Ovary (tissue), 3 donors: ENCODE data around the gene TBX19.

Source experiments
- EP300 ChIP-seq: sonication (generic); formaldehyde crosslinking; IDR thresholded peaks from one replicate; pipeline ENCODE4 v1.6.1; 2017; ENCODE audit warnings: antibody characterized with exemption
- POLR2A ChIP-seq: fragments of 450-650 bp; IDR thresholded peaks from one replicate; pipeline ENCODE4 v1.6.1; 2017; ENCODE audit warnings: antibody characterized with exemption, mild to moderate bottlenecking, moderate library complexity
- TF ChIP-seq, protein P1 (sequence below), 3 donors: fragments of 450-650 bp in 2 of 3; fragments of 200-600 bp in 1 of 3; IDR thresholded peaks; one replicate each; pipeline versions ENCODE4 v1.5.1 to v1.8.0; 2016 to 2022; ENCODE audit warnings: antibody characterized with exemption in 3 of 3, mild to moderate bottlenecking in 1 of 3
- donor health status: DM: no; HTN: no; CAD: no.

GRCh38 chr1:168348146-168348709, 67.6 kb downstream of the TBX19 start:
- TF ChIP-seq, protein P1, sequence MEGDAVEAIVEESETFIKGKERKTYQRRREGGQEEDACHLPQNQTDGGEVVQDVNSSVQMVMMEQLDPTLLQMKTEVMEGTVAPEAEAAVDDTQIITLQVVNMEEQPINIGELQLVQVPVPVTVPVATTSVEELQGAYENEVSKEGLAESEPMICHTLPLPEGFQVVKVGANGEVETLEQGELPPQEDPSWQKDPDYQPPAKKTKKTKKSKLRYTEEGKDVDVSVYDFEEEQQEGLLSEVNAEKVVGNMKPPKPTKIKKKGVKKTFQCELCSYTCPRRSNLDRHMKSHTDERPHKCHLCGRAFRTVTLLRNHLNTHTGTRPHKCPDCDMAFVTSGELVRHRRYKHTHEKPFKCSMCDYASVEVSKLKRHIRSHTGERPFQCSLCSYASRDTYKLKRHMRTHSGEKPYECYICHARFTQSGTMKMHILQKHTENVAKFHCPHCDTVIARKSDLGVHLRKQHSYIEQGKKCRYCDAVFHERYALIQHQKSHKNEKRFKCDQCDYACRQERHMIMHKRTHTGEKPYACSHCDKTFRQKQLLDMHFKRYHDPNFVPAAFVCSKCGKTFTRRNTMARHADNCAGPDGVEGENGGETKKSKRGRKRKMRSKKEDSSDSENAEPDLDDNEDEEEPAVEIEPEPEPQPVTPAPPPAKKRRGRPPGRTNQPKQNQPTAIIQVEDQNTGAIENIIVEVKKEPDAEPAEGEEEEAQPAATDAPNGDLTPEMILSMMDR (IDR thresholded peaks at IDR 0.05): no peak
- TF ChIP-seq EP300 (no peak), POLR2A (no peak)
